CD8-positive, alpha-beta memory T cell (primary cell): ENCODE results near the gene CYP27A1. TPM values are rescaled to one million over a fixed set of nuclear protein-coding genes. Genes with fewer than 3 reads are reported as not detected.

Experiments
- CTCF ChIA-PET: fragments of 350-600 bp; sonication (Branson Sonifier 250); formaldehyde crosslinking; loops from one replicate; lab custom pipeline; 2021; ENCODE audit warnings: antibody characterized with exemption; lab: Charles Lee
- POLR2A ChIA-PET: fragments of 350-600 bp; sonication (Branson Sonifier 250); formaldehyde crosslinking; loops from one replicate; lab custom pipeline; 2021; ENCODE audit warnings: antibody characterized with exemption; lab: Charles Lee
- DNase-seq, 5 donors: peaks; one replicate each; pipeline versions ENCODE4 v3.0.0 to v3.0.0-alpha.2; 2020 to 2022; ENCODE audit warnings: mixed read lengths in 1 of 5
- H3K27ac ChIP-seq: one replicate; pipeline ENCODE4 v1.7.0; 2013; ENCODE audit warnings: low read depth, mild to moderate bottlenecking, low read length, moderate library complexity
- H3K27me3 ChIP-seq: 2 replicates; pipeline ENCODE4 v1.7.0; 2013; ENCODE audit warnings: low read length, mild to moderate bottlenecking; ENCODE audit not compliant: insufficient read depth, poor library complexity, severe bottlenecking
- H3K36me3 ChIP-seq: 2 replicates; pipeline ENCODE4 v1.7.0; 2013; ENCODE audit warnings: mild to moderate bottlenecking, low read length, moderate library complexity; ENCODE audit not compliant: insufficient read depth
- H3K4me1 ChIP-seq: 2 replicates; pipeline ENCODE4 v1.7.0; 2013; ENCODE audit warnings: mild to moderate bottlenecking, low read length, moderate library complexity; ENCODE audit not compliant: insufficient read depth
- H3K4me3 ChIP-seq: 2 replicates; pipeline ENCODE4 v1.7.0; 2013; ENCODE audit warnings: mild to moderate bottlenecking, low read length
- H3K9me3 ChIP-seq: 2 replicates; pipeline ENCODE4 v1.7.0; 2013; ENCODE audit warnings: mild to moderate bottlenecking, low read length
- H3K27ac Mint-ChIP-seq, 8 donors: one replicate each; pipeline ENCODE4 v1.8.0; 2020 to 2021; ENCODE audit warnings: mixed read lengths in 8 of 8, mild to moderate bottlenecking in 6 of 8, inconsistent platforms in 3 of 8, moderate library complexity in 3 of 8
- H3K27me3 Mint-ChIP-seq, 2 donors: one replicate each; pipeline ENCODE4 v1.8.0; 2020 to 2021; ENCODE audit warnings: mixed read lengths in 2 of 2, mild to moderate bottlenecking in 1 of 2, moderate library complexity in 1 of 2
- H3K36me3 Mint-ChIP-seq, 3 donors: one replicate each; pipeline ENCODE4 v1.8.0; 2020 to 2021; ENCODE audit warnings: mixed read lengths in 3 of 3, inconsistent platforms in 1 of 3, mild to moderate bottlenecking in 1 of 3
- H3K4me1 Mint-ChIP-seq, 3 donors: one replicate each; pipeline ENCODE4 v1.8.0; 2020 to 2021; ENCODE audit warnings: mixed read lengths in 3 of 3, inconsistent platforms in 1 of 3, mild to moderate bottlenecking in 1 of 3
- H3K4me3 Mint-ChIP-seq, 7 donors: one replicate each; pipeline ENCODE4 v1.8.0; 2020 to 2021; ENCODE audit warnings: mixed read lengths in 7 of 7, mild to moderate bottlenecking in 6 of 7, moderate library complexity in 4 of 7, inconsistent platforms in 2 of 7
- H3K9me3 Mint-ChIP-seq, 5 donors: one replicate each; pipeline ENCODE4 v1.8.0; 2020 to 2022; ENCODE audit warnings: mixed read lengths in 5 of 5, mild to moderate bottlenecking in 3 of 5, moderate library complexity in 2 of 5, inconsistent platforms in 1 of 5
- polyA plus RNA-seq: library from polyadenylated mRNA; unstranded; fragments of 300-500 nt; fragmentation: Illumina TruSeq; gene quantifications from one replicate; pipeline ENCODE4 v1.2.3, GENCODE V29; 2021
- total RNA-seq, 2 experiments: library from RNA; stranded (reverse); gene quantifications; one replicate each; pipeline ENCODE4 v1.2.3, GENCODE V29; 2021

The CYP27A1 gene
- total and polyA plus RNA-seq, 3 experiments from 2014 or later: 1.2 TPM; not detected in 1

- H3K27ac ChIP-seq: no peak overlapping the region
- H3K9me3 Mint-ChIP-seq: no peaks in the 10 kb centered on the region
- no peaks in the 10 kb centered on the region for H3K36me3 ChIP-seq
- ChIA-PET POLR2A (no interaction called here), CTCF (interaction anchor here (1.6 to 4.9 kb wide), 2 partner anchors 21 to 42 kb away, joined by 6 to 28 read pairs; no protein-coding TSS in a partner anchor)
- no peak for DNase-seq
- H3K9me3 ChIP-seq: no peaks in the 10 kb centered on the region
- no peak overlapping the region for H3K4me3 Mint-ChIP-seq
- H3K4me1 ChIP-seq: peaks cover 16% of the 10 kb centered on the region
- H3K36me3 Mint-ChIP-seq: no peaks in the 10 kb centered on the region
- peaks cover 39% of the 10 kb centered on the region for H3K27me3 ChIP-seq
- no peak overlapping the region for H3K4me3 ChIP-seq
- H3K4me1 Mint-ChIP-seq: peaks cover 10 to 24% (median 16%) of the 10 kb centered on the region in 3 donors
- no peak overlapping the region for H3K27ac Mint-ChIP-seq
- peaks cover 71 to 77% of the 10 kb centered on the region in 2 donors for H3K27me3 Mint-ChIP-seq
Observed at GRCh38 chr2:218855305-218856166, 73.6 kb downstream of the CYP27A1 start.

GRCh38 chr2:218856167-218856895, 74.4 kb downstream of the CYP27A1 start:
- Mint-ChIP-seq H3K9me3 (no peaks in the 10 kb centered on the region), H3K4me1 (peaks cover 18 to 32% (median 22%) of the 10 kb centered on the region in 3 donors), H3K36me3 (no peaks in the 10 kb centered on the region), H3K27me3 (peaks cover 76 to 79% of the 10 kb centered on the region in 2 donors), H3K4me3 (peak overlapping the region in 1 of 7 donors; percentile 46), H3K27ac (no peak overlapping the region)
- ChIA-PET POLR2A (no interaction called here), CTCF (interaction anchor here (1.1 to 4.9 kb wide), 3 partner anchors 20 to 41 kb away, joined by 3 to 28 read pairs (median 6); no protein-coding TSS in a partner anchor)
- peaks cover 18% of the 10 kb centered on the region for H3K4me1 ChIP-seq
- no peaks in the 10 kb centered on the region for H3K36me3 ChIP-seq
- DNase-seq: no peak
- H3K27ac ChIP-seq: no peak overlapping the region
- H3K9me3 ChIP-seq: no peaks in the 10 kb centered on the region
- H3K27me3 ChIP-seq: peaks cover 45% of the 10 kb centered on the region
- H3K4me3 ChIP-seq: no peak overlapping the region

GRCh38 chr2:218856896-218857243, 74.9 kb downstream of the CYP27A1 start:
- Histone ChIP-seq H3K27me3 (peaks cover 45% of the 10 kb centered on the region), H3K36me3 (no peaks in the 10 kb centered on the region), H3K4me3 (no peak overlapping the region), H3K4me1 (peaks cover 18% of the 10 kb centered on the region), H3K9me3 (no peaks in the 10 kb centered on the region), H3K27ac (no peak overlapping the region)
- CTCF ChIA-PET: interaction anchor here (1.1 to 4.9 kb wide), 3 partner anchors 24 to 41 kb away, joined by 3 to 28 read pairs (median 4); partner anchors contain the start of gene WNT10A
- POLR2A ChIA-PET: no interaction called here
- Mint-ChIP-seq H3K36me3 (no peaks in the 10 kb centered on the region), H3K27me3 (peaks cover 75 to 84% of the 10 kb centered on the region in 2 donors), H3K4me3 (peak overlapping the region in 1 of 7 donors; percentile 46), H3K9me3 (no peaks in the 10 kb centered on the region), H3K4me1 (peaks cover 18 to 32% (median 24%) of the 10 kb centered on the region in 3 donors), H3K27ac (no peak overlapping the region)
- DNase-seq: no peak

- no peak overlapping the region for H3K4me3 ChIP-seq
- H3K4me3 Mint-ChIP-seq: no peak overlapping the region
- H3K9me3 Mint-ChIP-seq: no peaks in the 10 kb centered on the region
- ChIA-PET POLR2A (interaction anchor here (0.6 kb wide), 1 partner anchor 132 kb away, joined by 4 read pairs; no protein-coding TSS in a partner anchor), CTCF (interaction anchor here (1.1 to 4.9 kb wide), 4 partner anchors 19 to 40 kb away, joined by 3 to 28 read pairs (median 6); partner anchors contain the start of gene WNT10A)
- no peak overlapping the region for H3K27ac ChIP-seq
- no peak for DNase-seq
- H3K36me3 ChIP-seq: no peaks in the 10 kb centered on the region
- H3K4me1 ChIP-seq: peaks cover 18% of the 10 kb centered on the region
- H3K27me3 Mint-ChIP-seq: peaks cover 75 to 86% of the 10 kb centered on the region in 2 donors
- no peaks in the 10 kb centered on the region for H3K9me3 ChIP-seq
- no peaks in the 10 kb centered on the region for H3K36me3 Mint-ChIP-seq
- H3K4me1 Mint-ChIP-seq: peaks cover 18 to 32% (median 24%) of the 10 kb centered on the region in 3 donors
- no peak overlapping the region for H3K27ac Mint-ChIP-seq
- H3K27me3 ChIP-seq: peaks cover 45% of the 10 kb centered on the region
Observed at GRCh38 chr2:218857371-218858137, 75.6 kb downstream of the CYP27A1 start.

GRCh38 chr2:218858138-218858445, 76.1 kb downstream of the CYP27A1 start:
- Histone ChIP-seq H3K27me3 (peaks cover 43% of the 10 kb centered on the region), H3K27ac (no peak overlapping the region), H3K9me3 (no peaks in the 10 kb centered on the region), H3K4me1 (peaks cover 18% of the 10 kb centered on the region), H3K36me3 (no peaks in the 10 kb centered on the region), H3K4me3 (no peak overlapping the region)
- Mint-ChIP-seq H3K4me1 (peaks cover 18 to 32% (median 24%) of the 10 kb centered on the region in 3 donors), H3K27me3 (peaks cover 76 to 85% of the 10 kb centered on the region in 2 donors), H3K36me3 (peaks cover 0 to 2% (median 0%) of the 10 kb centered on the region in 3 donors), H3K9me3 (no peaks in the 10 kb centered on the region), H3K27ac (no peak overlapping the region), H3K4me3 (peak overlapping the region in 1 of 7 donors; percentile 30)
- CTCF ChIA-PET: interaction anchor here (1.6 to 4.9 kb wide), 3 partner anchors 18 to 39 kb away, joined by 4 to 28 read pairs (median 8); partner anchors contain the start of gene WNT10A
- no peak for DNase-seq
- POLR2A ChIA-PET: interaction anchor here (0.6 kb wide), 1 partner anchor 132 kb away, joined by 4 read pairs; no protein-coding TSS in a partner anchor

GRCh38 chr2:218858671-218859555, 77.0 kb downstream of the CYP27A1 start:
- CTCF ChIA-PET: interaction anchor here (1.1 to 4.9 kb wide), 4 partner anchors 17 to 121 kb away, joined by 3 to 28 read pairs (median 6); partner anchors contain the start of gene WNT10A
- no peak overlapping the region for H3K27ac ChIP-seq
- Mint-ChIP-seq H3K36me3 (peaks cover 0 to 2% (median 2%) of the 10 kb centered on the region in 3 donors), H3K4me1 (peaks cover 18 to 32% (median 24%) of the 10 kb centered on the region in 3 donors), H3K9me3 (no peaks in the 10 kb centered on the region), H3K27ac (peak overlapping the region in 1 of 8 donors; percentile 36), H3K27me3 (peaks cover 74 to 85% of the 10 kb centered on the region in 2 donors), H3K4me3 (peak overlapping the region in 6 of 7 donors; percentile 55 to 80 (median 74))
- no peaks in the 10 kb centered on the region for H3K36me3 ChIP-seq
- H3K9me3 ChIP-seq: no peaks in the 10 kb centered on the region
- H3K27me3 ChIP-seq: peaks cover 38% of the 10 kb centered on the region
- POLR2A ChIA-PET: no interaction called here
- no peak for DNase-seq
- H3K4me3 ChIP-seq: no peak overlapping the region
- H3K4me1 ChIP-seq: peaks cover 18% of the 10 kb centered on the region
